ENCODE data around the gene EHD2.

Gene EHD2

GRCh38 chr19:47754206-47755064 is 41.2 kb downstream of the EHD2 start:
- H3K9me2 ChIP-seq (replicated peaks; ENCODE audit: insufficient read depth, low read length): no peaks in the 10 kb centered on the region
- H3K4me3 ChIP-seq (ENCODE audit: low read length): no peak overlapping the region
- no peak for TF ChIP-seq CTCF (IDR thresholded peaks at IDR 0.05; ENCODE audit: low read length)
- no peak for TF ChIP-seq EZH2 (optimal IDR thresholded peaks at IDR 0.05; ENCODE audit: low read depth, low read length)
- TF ChIP-seq EZH2phosphoT487 (IDR thresholded peaks at IDR 0.05; ENCODE audit: low read length): no peak
- DNase-seq: no peak
- H3K79me2 ChIP-seq (ENCODE audit: low read length): peaks cover 11% of the 10 kb centered on the region
- no peak overlapping the region for H3K9ac ChIP-seq (ENCODE audit: low read length)
- H3K9me3 ChIP-seq (replicated peaks; ENCODE audit: insufficient read depth, low read length): no peaks in the 10 kb centered on the region
- no peaks in the 10 kb centered on the region for H3K4me1 ChIP-seq (ENCODE audit: low read length)
- no peaks in the 10 kb centered on the region for H4K20me1 ChIP-seq (ENCODE audit: insufficient read depth, low read length)
- H3K4me2 ChIP-seq (ENCODE audit: low read depth, low read length): no peak overlapping the region
- no peaks in the 10 kb centered on the region for H3K27me3 ChIP-seq (replicated peaks; ENCODE audit: insufficient read depth, low read length)
- H2AFZ ChIP-seq (ENCODE audit: low read length): no peak overlapping the region
- 0 out of 2 replicates have a peak, but pooled peaks cover 2% of the 10 kb centered on the region for H3K36me3 ChIP-seq (replicated peaks; ENCODE audit: insufficient read depth, low read length)
- H3K27ac ChIP-seq (ENCODE audit: low read length): no peak overlapping the region
- H3F3A ChIP-seq (ENCODE audit: insufficient read depth, low read length): no peaks in the 10 kb centered on the region

GRCh38 chr19:47755065-47755761 is 42.0 kb downstream of the EHD2 start:
- H3K9me2 ChIP-seq (replicated peaks; ENCODE audit: insufficient read depth, low read length): no peaks in the 10 kb centered on the region
- no peaks in the 10 kb centered on the region for H3F3A ChIP-seq (ENCODE audit: insufficient read depth, low read length)
- no peak for DNase-seq
- no peaks in the 10 kb centered on the region for H4K20me1 ChIP-seq (ENCODE audit: insufficient read depth, low read length)
- H3K36me3 ChIP-seq (replicated peaks; ENCODE audit: insufficient read depth, low read length): 0 out of 2 replicates have a peak, but pooled peaks cover 2% of the 10 kb centered on the region
- no peak overlapping the region for H3K9ac ChIP-seq (ENCODE audit: low read length)
- no peaks in the 10 kb centered on the region for H3K27me3 ChIP-seq (replicated peaks; ENCODE audit: insufficient read depth, low read length)
- H2AFZ ChIP-seq (ENCODE audit: low read length): no peak overlapping the region
- peaks cover 3% of the 10 kb centered on the region for H3K79me2 ChIP-seq (ENCODE audit: low read length)
- H3K4me3 ChIP-seq (ENCODE audit: low read length): no peak overlapping the region
- TF ChIP-seq CTCF (IDR thresholded peaks at IDR 0.05; ENCODE audit: low read length) (no peak), EZH2 (optimal IDR thresholded peaks at IDR 0.05; ENCODE audit: low read depth, low read length) (no peak), EZH2phosphoT487 (IDR thresholded peaks at IDR 0.05; ENCODE audit: low read length) (no peak)
- no peak overlapping the region for H3K4me2 ChIP-seq (ENCODE audit: low read depth, low read length)
- H3K27ac ChIP-seq (ENCODE audit: low read length): no peak overlapping the region
- H3K4me1 ChIP-seq (ENCODE audit: low read length): no peaks in the 10 kb centered on the region
- no peaks in the 10 kb centered on the region for H3K9me3 ChIP-seq (replicated peaks; ENCODE audit: insufficient read depth, low read length)

- Histone ChIP-seq H3K9me3 (replicated peaks; ENCODE audit: insufficient read depth, low read length) (no peaks in the 10 kb centered on the region), H3K27ac (ENCODE audit: low read length) (no peak overlapping the region), H3K36me3 (replicated peaks; ENCODE audit: insufficient read depth, low read length) (0 out of 2 replicates have a peak, but pooled peaks cover 2% of the 10 kb centered on the region), H3K79me2 (ENCODE audit: low read length) (no peaks in the 10 kb centered on the region), H3K9me2 (replicated peaks; ENCODE audit: insufficient read depth, low read length) (no peaks in the 10 kb centered on the region), H3F3A (ENCODE audit: insufficient read depth, low read length) (no peaks in the 10 kb centered on the region), H2AFZ (ENCODE audit: low read length) (no peak overlapping the region), H3K9ac (ENCODE audit: low read length) (no peak overlapping the region), H4K20me1 (ENCODE audit: insufficient read depth, low read length) (no peaks in the 10 kb centered on the region), H3K4me3 (ENCODE audit: low read length) (no peak overlapping the region), H3K4me1 (ENCODE audit: low read length) (no peaks in the 10 kb centered on the region), H3K4me2 (ENCODE audit: low read depth, low read length) (no peak overlapping the region), H3K27me3 (replicated peaks; ENCODE audit: insufficient read depth, low read length) (no peaks in the 10 kb centered on the region)
- DNase-seq: no peak
- TF ChIP-seq EZH2 (optimal IDR thresholded peaks at IDR 0.05; ENCODE audit: low read depth, low read length): no peak
- no peak for TF ChIP-seq EZH2phosphoT487 (IDR thresholded peaks at IDR 0.05; ENCODE audit: low read length)
- TF ChIP-seq CTCF (IDR thresholded peaks at IDR 0.05; ENCODE audit: low read length): no peak
Observed at GRCh38 chr19:47755762-47756626, 42.8 kb downstream of the EHD2 start.

Measured in MM.1S (cell line).